H1 (cell line): ENCODE measurements around the gene ABCA2. TPM values are rescaled to one million over a fixed set of nuclear protein-coding genes. Genes with fewer than 3 reads are reported as not detected.

Experiments used
- CTCF ChIA-PET: fragments of 300-600 bp; sonication (Branson Sonifier 250); formaldehyde crosslinking; loops from one replicate; lab custom pipeline; 2021; ENCODE audit not compliant: partially characterized antibody; lab: Charles Lee
- POLR2A ChIA-PET: fragments of 300-600 bp; sonication (Branson Sonifier 250); formaldehyde crosslinking; loops from one replicate; lab custom pipeline; 2021; ENCODE audit warnings: inconsistent platforms; ENCODE audit not compliant: partially characterized antibody; lab: Charles Lee
- DNase-seq, 2 experiments: peaks; one replicate each; pipeline versions ENCODE4 v3.0.0 to v3.0.0-alpha.2; 2010 to 2022; ENCODE audit warnings: low spot score in 2 of 2, low read depth in 1 of 2, mixed read lengths in 1 of 2
- FAIRE-seq: peaks from 2 replicates; lab custom pipeline; 2011; peaks lifted over from hg19 to GRCh38; lab: Jason Lieb, UNC
- H2AFZ ChIP-seq: 2 replicates; pipeline ENCODE4 v1.8.1; 2012; ENCODE audit warnings: low read length, inconsistent platforms
- H2AK5ac ChIP-seq: 2 replicates; pipeline ENCODE4 v1.6.1; 2013; ENCODE audit warnings: low read depth, low read length
- H2BK120ac ChIP-seq: replicated peaks from 2 replicates; pipeline ENCODE3; 2013; ENCODE audit warnings: low read depth, low read length, inconsistent platforms
- H2BK12ac ChIP-seq: 2 replicates; pipeline ENCODE4 v1.6.1; 2013; ENCODE audit warnings: low read depth, low read length
- H2BK15ac ChIP-seq: 2 replicates; pipeline ENCODE4 v1.6.1; 2013; ENCODE audit warnings: low read length
- H2BK20ac ChIP-seq: 2 replicates; pipeline ENCODE4 v1.6.1; 2013; ENCODE audit warnings: low read length
- H2BK5ac ChIP-seq: 2 replicates; pipeline ENCODE4 v1.6.1; 2013; ENCODE audit warnings: low read depth, low read length
- H3K14ac ChIP-seq: 2 replicates; pipeline ENCODE4 v1.6.1; 2013; ENCODE audit warnings: inconsistent platforms; ENCODE audit not compliant: insufficient read length
- H3K18ac ChIP-seq: 2 replicates; pipeline ENCODE4 v1.6.1; 2013; ENCODE audit warnings: low read length; ENCODE audit errors: extremely low read depth
- H3K23ac ChIP-seq: 2 replicates; pipeline ENCODE4 v1.6.1; 2013; ENCODE audit warnings: inconsistent platforms; ENCODE audit not compliant: insufficient read length
- H3K23me2 ChIP-seq: 2 replicates; pipeline ENCODE4 v1.6.1; 2013; ENCODE audit warnings: low read depth, low read length
- H3K27ac ChIP-seq: 2 replicates; pipeline ENCODE4 v1.6.1; 2011; ENCODE audit warnings: low read depth, low read length, inconsistent platforms
- H3K27me3 ChIP-seq, 4 experiments: replicated peaks in 1 of 4; 1 replicate in 1 of 4; 2 replicates in 3 of 4; pipeline versions ENCODE4 v1.6.1 to v1.8.1; 2011 to 2013; ENCODE audit warnings: low read length in 3 of 4, mild to moderate bottlenecking in 3 of 4, inconsistent platforms in 2 of 4, mixed read lengths in 2 of 4, moderate library complexity in 1 of 4; ENCODE audit not compliant: control insufficient read depth in 3 of 4, insufficient read depth in 3 of 4; ENCODE audit errors: extremely low read depth in 1 of 4
- H3K36me3 ChIP-seq, 4 experiments: 2 replicates each; pipeline versions ENCODE4 v1.6.1 to v1.8.1; 2011 to 2013; ENCODE audit warnings: mild to moderate bottlenecking in 4 of 4, low read length in 3 of 4, moderate library complexity in 2 of 4, control low read depth in 1 of 4, inconsistent platforms in 1 of 4; ENCODE audit not compliant: insufficient read depth in 4 of 4, control insufficient read depth in 2 of 4
- H3K4ac ChIP-seq: replicated peaks from 2 replicates; pipeline ENCODE3; 2013; ENCODE audit warnings: low read length, low read depth, mixed read lengths, inconsistent platforms; ENCODE audit not compliant: insufficient read length
- H3K4me1 ChIP-seq, 4 experiments: replicated peaks in 1 of 4; 1 replicate in 1 of 4; 2 replicates in 3 of 4; pipeline versions ENCODE4 v1.6.1 to v1.8.1; 2011 to 2013; ENCODE audit warnings: low read length in 3 of 4, inconsistent platforms in 2 of 4, mixed read lengths in 1 of 4; ENCODE audit not compliant: insufficient read depth in 4 of 4, control insufficient read depth in 3 of 4
- H3K4me2 ChIP-seq, 2 experiments: 2 replicates each; pipeline versions ENCODE4 v1.6.1 to v1.8.1; 2011 to 2013; ENCODE audit warnings: low read depth in 2 of 2, low read length in 2 of 2, control low read depth in 1 of 2, inconsistent platforms in 1 of 2, mild to moderate bottlenecking in 1 of 2; ENCODE audit not compliant: insufficient read depth in 1 of 2
- H3K4me3 ChIP-seq, 4 experiments: fragments of 200-600, 300-600 bp in 1 of 4; sonication (generic), shearing (Covaris generic), sonication (Bioruptor Twin) in 1 of 4; 2 replicates each; pipeline versions ENCODE4 v1.5.1 to v1.8.1; 2011 to 2016; ENCODE audit warnings: low read length in 4 of 4, low read depth in 3 of 4, control low read depth in 2 of 4, inconsistent platforms in 2 of 4, mild to moderate bottlenecking in 2 of 4, mixed read lengths in 1 of 4, moderate library complexity in 1 of 4; ENCODE audit not compliant: insufficient read depth in 2 of 4; ENCODE audit errors: extremely low read depth in 1 of 4
- H3K56ac ChIP-seq: replicated peaks from 2 replicates; pipeline ENCODE3; 2013; ENCODE audit warnings: low read depth, mild to moderate bottlenecking, mixed read lengths, low read length, inconsistent platforms; ENCODE audit not compliant: insufficient read length
- H3K79me1 ChIP-seq: 2 replicates; pipeline ENCODE4 v1.6.1; 2013; ENCODE audit warnings: low read depth, low read length, control low read depth
- H3K79me2 ChIP-seq, 2 experiments: 2 replicates each; pipeline versions ENCODE4 v1.6.1 to v1.8.1; 2012 to 2013; ENCODE audit warnings: low read length in 2 of 2, mild to moderate bottlenecking in 2 of 2, inconsistent platforms in 1 of 2; ENCODE audit not compliant: insufficient read depth in 2 of 2, control insufficient read depth in 1 of 2
- H3K9ac ChIP-seq, 4 experiments: replicated peaks in 1 of 4; 1 replicate in 1 of 4; 2 replicates in 3 of 4; pipeline versions ENCODE4 v1.6.1 to v1.8.1; 2011 to 2013; ENCODE audit warnings: low read depth in 3 of 4, low read length in 3 of 4, control low read depth in 2 of 4, mild to moderate bottlenecking in 2 of 4, moderate library complexity in 2 of 4, inconsistent platforms in 1 of 4; ENCODE audit errors: extremely low read depth in 1 of 4
- H3K9me3 ChIP-seq, 2 experiments: 2 replicates each; pipeline versions ENCODE4 v1.6.1 to v1.8.1; 2012 to 2013; ENCODE audit warnings: mild to moderate bottlenecking in 2 of 2, moderate library complexity in 2 of 2, control low read depth in 1 of 2, inconsistent platforms in 1 of 2, low read depth in 1 of 2, low read length in 1 of 2, mixed read lengths in 1 of 2; ENCODE audit not compliant: insufficient read depth in 2 of 2
- H4K20me1 ChIP-seq, 2 experiments: replicated peaks in 1 of 2; 2 replicates each; pipeline versions ENCODE3 to v1.8.1; 2011 to 2013; ENCODE audit warnings: inconsistent platforms in 2 of 2, low read length in 2 of 2, mild to moderate bottlenecking in 1 of 2; ENCODE audit not compliant: insufficient read depth in 2 of 2, control insufficient read depth in 1 of 2
- H4K5ac ChIP-seq: 2 replicates; pipeline ENCODE4 v1.6.1; 2013; ENCODE audit warnings: low read length, low read depth, mixed read lengths, inconsistent platforms; ENCODE audit not compliant: insufficient read length
- H4K8ac ChIP-seq: 2 replicates; pipeline ENCODE4 v1.8.0; 2013; ENCODE audit warnings: mild to moderate bottlenecking, moderate library complexity, low read length, inconsistent platforms; ENCODE audit not compliant: insufficient read depth; ENCODE audit errors: extremely low read depth
- H4K91ac ChIP-seq: replicated peaks from 2 replicates; pipeline ENCODE3; 2013; ENCODE audit warnings: low read length, mixed read lengths, inconsistent platforms; ENCODE audit not compliant: insufficient read length
- ASH2L ChIP-seq: fragments of 200-600, 300-600 bp; sonication (generic); IDR thresholded peaks from one replicate; pipeline ENCODE4 v1.7.1; 2017; ENCODE audit warnings: low read length
- BACH1 ChIP-seq: IDR thresholded peaks from 2 replicates; pipeline ENCODE4 v1.6.1; 2012; ENCODE audit warnings: low read length, improper control_type of control experiment
- CBX8 ChIP-seq: fragments of 300-800, 300-1000 bp; sonication (generic); IDR thresholded peaks from 2 replicates; pipeline ENCODE4 v1.7.1; 2016; ENCODE audit warnings: low read depth, low read length, borderline replicate concordance
- CHD2 ChIP-seq: IDR thresholded peaks from 2 replicates; pipeline ENCODE4 v1.6.1; 2012; ENCODE audit warnings: low read length, improper control_type of control experiment
- CREB1 ChIP-seq: IDR thresholded peaks from 2 replicates; pipeline ENCODE4 v1.6.1; 2012; ENCODE audit warnings: inconsistent platforms
- EGR1 ChIP-seq: IDR thresholded peaks from 2 replicates; pipeline ENCODE4 v1.6.1; 2011; ENCODE audit warnings: low read depth, low read length, borderline replicate concordance
- EZH2 ChIP-seq: fragments of 200-600 bp; sonication (generic); IDR thresholded peaks from 2 replicates; pipeline ENCODE4 v1.7.1; 2012; ENCODE audit warnings: low read depth, mild to moderate bottlenecking, moderate library complexity, low read length, inconsistent platforms; ENCODE audit not compliant: severe bottlenecking
- HDAC6 ChIP-seq: IDR thresholded peaks from one replicate; pipeline ENCODE4 v1.7.1; 2012; ENCODE audit warnings: low read depth, mild to moderate bottlenecking, inconsistent platforms, low read length, moderate library complexity
- JUND ChIP-seq: IDR thresholded peaks from 2 replicates; pipeline ENCODE4 v1.6.1; 2011; ENCODE audit warnings: mild to moderate bottlenecking, improper control_type of control experiment, low read length
- NRF1 ChIP-seq: IDR thresholded peaks from 2 replicates; pipeline ENCODE4 v1.6.1; 2011; ENCODE audit warnings: mild to moderate bottlenecking, low read depth, low read length, improper control_type of control experiment
- POU5F1 ChIP-seq: IDR thresholded peaks from 2 replicates; pipeline ENCODE4 v1.6.1; 2011; ENCODE audit warnings: low read depth, mild to moderate bottlenecking, low read length, moderate library complexity
- SAP30 ChIP-seq: fragments of 300-600 bp; sonication (generic); IDR thresholded peaks from 2 replicates; pipeline ENCODE4 v1.7.1; 2012; ENCODE audit warnings: low read length, moderate library complexity, mild to moderate bottlenecking, inconsistent platforms; ENCODE audit not compliant: insufficient read depth, insufficient replicate concordance
- SIRT6 ChIP-seq: IDR thresholded peaks from one replicate; pipeline ENCODE4 v1.7.1; 2012; ENCODE audit warnings: low read length, inconsistent platforms
- SP1 ChIP-seq: IDR thresholded peaks from 2 replicates; pipeline ENCODE4 v1.6.1; 2011; ENCODE audit warnings: low read depth, low read length
- ZNF274 ChIP-seq: IDR thresholded peaks from 2 replicates; pipeline ENCODE4 v1.7.0; 2012; ENCODE audit warnings: low read length, borderline replicate concordance; ENCODE audit errors: extremely low read depth
- WGBS, 2 experiments: shearing (Covaris generic) in 1 of 2; methylation state at CpG; one replicate each; pipeline versions ENCODE4 v1.1.6 to v1.1.7; 2013 to 2015; ENCODE audit warnings: low lambda C conversion rate in 2 of 2, mixed read lengths in 2 of 2, inconsistent platforms in 1 of 2, low coverage in 1 of 2, missing lambda C conversion rate in 1 of 2; ENCODE audit not compliant: insufficient replicate concordance in 2 of 2, insufficient coverage in 1 of 2, insufficient read length in 1 of 2; ENCODE audit errors: extremely low coverage in 1 of 2, missing lambda C conversion rate in 1 of 2; 5-methylcytosine and 5-hydroxymethylcytosine counted together
- polyA plus RNA-seq, 7 experiments: library from polyadenylated mRNA; depleted of rRNA in 3 of 7; stranded (reverse) in 5 of 7; unstranded in 2 of 7; fragments of >200 nt in 5 of 7; fragments of 200-250 nt in 2 of 7; gene quantifications; 1 replicate in 5 of 7; 2 replicates in 1 of 7; 4 replicates in 1 of 7; pipeline versions ENCODE4 v1.2.1 to v1.2.3, GENCODE V29; 2011 to 2013; ENCODE audit warnings: missing spikeins in 2 of 7, mixed read lengths in 2 of 7
- total RNA-seq: library from RNA; stranded (reverse); fragmentation: NEBNext Ultra II Directional; extraction: Animal tissue kit (Norgen Biotek cat#: 25700); gene quantifications from 2 replicates; pipeline ENCODE4 v1.2.1, GENCODE V29; 2021

The ABCA2 gene
- total and polyA plus RNA-seq, 2 of the 8 experiments (the other 6 are each of a cell fraction or from before 2014, with no cell fraction given), result 12.5 to 14.3 TPM

DNA sequence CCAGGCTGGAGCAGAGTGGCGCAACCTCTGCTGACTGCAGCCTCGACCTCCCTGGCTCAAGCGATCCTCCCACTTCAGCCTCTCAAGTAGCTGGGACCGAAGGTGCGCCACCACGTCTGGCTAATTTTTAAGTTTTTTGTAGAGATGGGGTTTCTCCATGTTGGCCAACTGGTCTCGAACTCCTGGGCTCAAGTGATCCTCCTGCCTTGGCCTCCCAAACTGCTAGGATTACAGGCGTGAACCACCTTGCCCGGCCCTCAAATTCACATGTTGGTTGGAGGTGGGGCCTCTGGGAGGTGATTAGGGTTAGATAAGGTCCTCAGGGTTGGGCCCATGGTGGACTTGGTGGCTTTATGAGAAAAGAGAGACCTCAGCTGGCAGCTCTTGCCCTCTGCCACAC, 65.9 kb downstream of the ABCA2 start:
- H3K9me3 ChIP-seq, result no peaks in the 10 kb centered on the region
- H3K27me3 ChIP-seq, result no peaks in the 10 kb centered on the region
- H3K36me3 ChIP-seq, result no peaks in the 10 kb centered on the region
- POLR2A ChIA-PET, result interaction anchor here (1.5 kb wide), 1 partner anchor 24 kb away, joined by 3 read pairs; no protein-coding TSS in a partner anchor
- H3K4ac ChIP-seq, result no peak overlapping the region
- no peaks in the 10 kb centered on the region; the same call in 1 of the 2 replicates for H3K79me1 ChIP-seq
- H3K9ac ChIP-seq, result no peak overlapping the region
- no peak overlapping the region for H3K27ac ChIP-seq
- H2BK20ac ChIP-seq, result no peak overlapping the region
- H3K23ac ChIP-seq, result no peak overlapping the region
- H3K4me2 ChIP-seq, result no peak overlapping the region
- no peak overlapping the region for H3K14ac ChIP-seq
- no peak overlapping the region for H2BK12ac ChIP-seq
- no peak overlapping the region for H3K18ac ChIP-seq
- 90% methylated on average over 9 of the region's 9 CpGs; no CpG with 5 or more reads in 1 of the 2 experiments for WGBS, 2 experiments
- H3K4me3 ChIP-seq, result no peak overlapping the region
- H2BK5ac ChIP-seq, result no peak overlapping the region
- CTCF ChIA-PET, result interaction anchor here (1.1 to 5.6 kb wide), 5 partner anchors 10 to 67 kb away, joined by 3 to 32 read pairs (median 9); partner anchors contain the start of genes LCN12 and PTGDS
- FAIRE-seq, result no peak
- no peak overlapping the region for H2AK5ac ChIP-seq
- no peaks in the 10 kb centered on the region for H3K79me2 ChIP-seq
- no peak overlapping the region for H2AFZ ChIP-seq
- H2BK120ac ChIP-seq, result no peak overlapping the region
- no peak overlapping the region for H3K56ac ChIP-seq
- DNase-seq, result no peak
- no peaks in the 10 kb centered on the region for H4K20me1 ChIP-seq
- H2BK15ac ChIP-seq, result no peak overlapping the region
- peaks cover 0 to 9% (median 5%) of the 10 kb centered on the region in 4 experiments; a peak in 5 of 7 replicates for H3K4me1 ChIP-seq
- H4K91ac ChIP-seq, result no peak overlapping the region
- H3K23me2 ChIP-seq, result peaks cover 4% of the 10 kb centered on the region; the same call in 1 of the 2 replicates
- no peak overlapping the region for H4K5ac ChIP-seq
- TF ChIP-seq SAP30, result no peak
- TF ChIP-seq POU5F1, result no peak
- no peak for TF ChIP-seq CHD2
- TF ChIP-seq JUND, result no peak
- TF ChIP-seq EGR1, result no peak
- no peak for TF ChIP-seq ZNF274
- no peak for TF ChIP-seq EZH2
- no peak for TF ChIP-seq CREB1
- TF ChIP-seq HDAC6, result no peak
- no peak for TF ChIP-seq SP1
- no peak for TF ChIP-seq SIRT6
- TF ChIP-seq BACH1, result no peak
- no peak for TF ChIP-seq ASH2L
- TF ChIP-seq NRF1, result no peak
- no peak for TF ChIP-seq CBX8
- H4K8ac ChIP-seq, result no peak overlapping the region
